Neural cell (in vitro differentiated cells): ENCODE measurements around the gene CCDC39. TPM values are rescaled to one million over a fixed set of nuclear protein-coding genes. Genes with fewer than 3 reads are reported as not detected.

ENCODE experiments used
- H2AFZ ChIP-seq: fragments of 200-600, 300-800 bp; sonication (generic), shearing (Covaris generic); 2 replicates; pipeline ENCODE4 v1.6.0; 2014; ENCODE audit warnings: low read depth, mild to moderate bottlenecking, antibody characterized with exemption, low read length, moderate library complexity
- H3F3A ChIP-seq: fragments of 200-600 bp; shearing (Covaris generic); 2 replicates; pipeline ENCODE4 v1.6.1; 2016; ENCODE audit warnings: mild to moderate bottlenecking, moderate library complexity, mixed read lengths, antibody characterized with exemption, low read length; ENCODE audit not compliant: insufficient read depth, poor library complexity, severe bottlenecking
- H3K27ac ChIP-seq: fragments of 200-600, 300-800 bp; sonication (generic), shearing (Covaris generic); 2 replicates; pipeline ENCODE4 v1.5.1; 2014; ENCODE audit warnings: mild to moderate bottlenecking, low read length, moderate library complexity
- H3K27me3 ChIP-seq: fragments of 300-800, 200-600 bp; sonication (generic), shearing (Covaris generic); 2 replicates; pipeline ENCODE4 v1.6.0; 2014; ENCODE audit warnings: mild to moderate bottlenecking, low read depth, low read length, moderate library complexity; ENCODE audit not compliant: insufficient read depth
- H3K36me3 ChIP-seq: fragments of 300-800, 200-600 bp; sonication (generic), shearing (Covaris generic); 2 replicates; pipeline ENCODE4 v1.5.1; 2014; ENCODE audit warnings: mild to moderate bottlenecking, antibody characterized with exemption, low read length, moderate library complexity; ENCODE audit not compliant: insufficient read depth
- H3K4me2 ChIP-seq: fragments of 300-800, 200-600 bp; sonication (generic), shearing (Covaris generic); 2 replicates; pipeline ENCODE4 v1.6.0; 2014; ENCODE audit warnings: mild to moderate bottlenecking, low read length
- H3K4me3 ChIP-seq: fragments of 300-800, 200-600 bp; sonication (generic), shearing (Covaris generic); 2 replicates; pipeline ENCODE4 v1.5.1; 2014; ENCODE audit warnings: mild to moderate bottlenecking, low read length, moderate library complexity
- H3K79me2 ChIP-seq: fragments of 200-600 bp; shearing (Covaris generic); replicated peaks from 2 replicates; pipeline ENCODE4 v1.6.0; 2014; ENCODE audit warnings: mild to moderate bottlenecking, low read length, moderate library complexity; ENCODE audit not compliant: insufficient read depth
- H3K9ac ChIP-seq: fragments of 300-800, 200-600 bp; sonication (generic), shearing (Covaris generic); 2 replicates; pipeline ENCODE4 v1.6.1; 2016; ENCODE audit warnings: mild to moderate bottlenecking, low read length, mixed read lengths
- H3K9me2 ChIP-seq: fragments of 200-600 bp; shearing (Covaris generic); 2 replicates; pipeline ENCODE4 v1.6.1; 2016; ENCODE audit warnings: mild to moderate bottlenecking, low read length, mixed read lengths; ENCODE audit not compliant: insufficient read depth
- H3K9me3 ChIP-seq: fragments of 200-600, 300-800 bp; sonication (generic), shearing (Covaris generic); 2 replicates; pipeline ENCODE4 v1.6.1; 2016; ENCODE audit warnings: mild to moderate bottlenecking, mixed run types, low read length, moderate library complexity, mixed read lengths
- H4K20me1 ChIP-seq: fragments of 200-600 bp; shearing (Covaris generic); 2 replicates; pipeline ENCODE4 v1.6.1; 2016; ENCODE audit warnings: mild to moderate bottlenecking, mixed run types; ENCODE audit not compliant: insufficient read depth
- EP300 ChIP-seq: fragments of 450-650 bp; conservative IDR thresholded peaks from 2 replicates; pipeline ENCODE4 v1.6.1; 2014; ENCODE audit warnings: antibody characterized with exemption, mild to moderate bottlenecking, moderate library complexity; ENCODE audit not compliant: poor library complexity, severe bottlenecking
- EZH2 ChIP-seq: fragments of 200-600, 300-800 bp; shearing (Covaris generic), sonication (generic); IDR thresholded peaks from 2 replicates; pipeline ENCODE4 v1.6.1; 2014; ENCODE audit warnings: antibody characterized with exemption, low read length, borderline replicate concordance, mild to moderate bottlenecking; ENCODE audit not compliant: insufficient read depth, poor library complexity, severe bottlenecking
- MXI1 ChIP-seq: fragments of 450-650 bp; conservative IDR thresholded peaks from 2 replicates; pipeline ENCODE4 v1.6.1; 2014; ENCODE audit warnings: antibody characterized with exemption, mild to moderate bottlenecking; ENCODE audit not compliant: poor library complexity, severe bottlenecking
- POLR2AphosphoS5 ChIP-seq: IDR thresholded peaks from 2 replicates; pipeline ENCODE4 v1.6.1; 2012
- RAD21 ChIP-seq: fragments of 450-650 bp; conservative IDR thresholded peaks from 2 replicates; pipeline ENCODE4 v1.6.1; 2014; ENCODE audit warnings: antibody characterized with exemption, mild to moderate bottlenecking, moderate library complexity
- SMC3 ChIP-seq: fragments of 450-650 bp; conservative IDR thresholded peaks from 2 replicates; pipeline ENCODE4 v1.6.1; 2014; ENCODE audit warnings: antibody characterized with exemption, mild to moderate bottlenecking, moderate library complexity; ENCODE audit not compliant: poor library complexity
- TAF1 ChIP-seq: IDR thresholded peaks from 2 replicates; pipeline ENCODE4 v1.6.1; 2012; ENCODE audit warnings: low read depth
- polyA plus RNA-seq: library from polyadenylated mRNA; depleted of rRNA; stranded (reverse); fragments of >200 nt; gene quantifications from 2 replicates; pipeline ENCODE4 v1.2.3, GENCODE V29; 2014
- TF ChIP-seq, protein P1 (sequence below): fragments of 450-650 bp; IDR thresholded peaks from 2 replicates; pipeline ENCODE4 v1.5.1; 2014; ENCODE audit warnings: antibody characterized with exemption, mild to moderate bottlenecking, moderate library complexity; ENCODE audit not compliant: poor library complexity, severe bottlenecking
- TF ChIP-seq, protein P2 (sequence below): IDR thresholded peaks from 2 replicates; pipeline ENCODE4 v1.6.1; 2012; ENCODE audit warnings: borderline replicate concordance

Gene CCDC39
- polyA plus RNA-seq, 1 donor from 2014 or later = 0.36 TPM

DNA sequence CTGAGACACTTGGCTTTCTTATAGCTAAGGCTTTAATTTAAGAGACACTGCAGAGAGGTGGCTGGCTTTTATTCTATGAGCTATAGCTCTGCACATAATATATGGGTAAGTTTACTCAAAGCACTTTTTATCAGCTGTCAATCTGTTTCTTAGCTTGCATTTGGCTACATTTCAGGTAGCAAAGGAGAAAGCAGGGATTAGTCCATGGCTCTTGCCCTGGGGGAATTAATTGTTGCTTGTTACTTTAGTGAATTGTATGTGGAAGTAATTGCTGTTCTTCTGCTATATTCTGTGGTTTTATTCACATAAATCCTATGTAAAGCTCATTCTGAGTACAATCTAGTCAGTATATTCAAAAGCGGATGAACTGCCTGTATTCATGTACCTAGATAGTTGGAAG, 14.4 kb upstream of the CCDC39 start:
- Histone ChIP-seq H3F3A (peaks cover 3% of the 10 kb centered on the region), H3K9ac (no peak overlapping the region), H4K20me1 (no peaks in the 10 kb centered on the region), H3K36me3 (no peaks in the 10 kb centered on the region), H3K9me3 (no peaks in the 10 kb centered on the region), H3K79me2 (no peaks in the 10 kb centered on the region), H3K27me3 (no peaks in the 10 kb centered on the region), H2AFZ (no peak overlapping the region), H3K27ac (no peak overlapping the region), H3K9me2 (no peaks in the 10 kb centered on the region), H3K4me2 (no peak overlapping the region), H3K4me3 (peak overlapping the region; percentile 5)
- TF ChIP-seq, protein P1, sequence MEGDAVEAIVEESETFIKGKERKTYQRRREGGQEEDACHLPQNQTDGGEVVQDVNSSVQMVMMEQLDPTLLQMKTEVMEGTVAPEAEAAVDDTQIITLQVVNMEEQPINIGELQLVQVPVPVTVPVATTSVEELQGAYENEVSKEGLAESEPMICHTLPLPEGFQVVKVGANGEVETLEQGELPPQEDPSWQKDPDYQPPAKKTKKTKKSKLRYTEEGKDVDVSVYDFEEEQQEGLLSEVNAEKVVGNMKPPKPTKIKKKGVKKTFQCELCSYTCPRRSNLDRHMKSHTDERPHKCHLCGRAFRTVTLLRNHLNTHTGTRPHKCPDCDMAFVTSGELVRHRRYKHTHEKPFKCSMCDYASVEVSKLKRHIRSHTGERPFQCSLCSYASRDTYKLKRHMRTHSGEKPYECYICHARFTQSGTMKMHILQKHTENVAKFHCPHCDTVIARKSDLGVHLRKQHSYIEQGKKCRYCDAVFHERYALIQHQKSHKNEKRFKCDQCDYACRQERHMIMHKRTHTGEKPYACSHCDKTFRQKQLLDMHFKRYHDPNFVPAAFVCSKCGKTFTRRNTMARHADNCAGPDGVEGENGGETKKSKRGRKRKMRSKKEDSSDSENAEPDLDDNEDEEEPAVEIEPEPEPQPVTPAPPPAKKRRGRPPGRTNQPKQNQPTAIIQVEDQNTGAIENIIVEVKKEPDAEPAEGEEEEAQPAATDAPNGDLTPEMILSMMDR = no peak
- no peak for TF ChIP-seq RAD21
- TF ChIP-seq EZH2 = no peak
- TF ChIP-seq EP300 = no peak
- TF ChIP-seq POLR2AphosphoS5 = no peak
- no peak for TF ChIP-seq TAF1
- TF ChIP-seq SMC3 = no peak
- TF ChIP-seq, protein P2, sequence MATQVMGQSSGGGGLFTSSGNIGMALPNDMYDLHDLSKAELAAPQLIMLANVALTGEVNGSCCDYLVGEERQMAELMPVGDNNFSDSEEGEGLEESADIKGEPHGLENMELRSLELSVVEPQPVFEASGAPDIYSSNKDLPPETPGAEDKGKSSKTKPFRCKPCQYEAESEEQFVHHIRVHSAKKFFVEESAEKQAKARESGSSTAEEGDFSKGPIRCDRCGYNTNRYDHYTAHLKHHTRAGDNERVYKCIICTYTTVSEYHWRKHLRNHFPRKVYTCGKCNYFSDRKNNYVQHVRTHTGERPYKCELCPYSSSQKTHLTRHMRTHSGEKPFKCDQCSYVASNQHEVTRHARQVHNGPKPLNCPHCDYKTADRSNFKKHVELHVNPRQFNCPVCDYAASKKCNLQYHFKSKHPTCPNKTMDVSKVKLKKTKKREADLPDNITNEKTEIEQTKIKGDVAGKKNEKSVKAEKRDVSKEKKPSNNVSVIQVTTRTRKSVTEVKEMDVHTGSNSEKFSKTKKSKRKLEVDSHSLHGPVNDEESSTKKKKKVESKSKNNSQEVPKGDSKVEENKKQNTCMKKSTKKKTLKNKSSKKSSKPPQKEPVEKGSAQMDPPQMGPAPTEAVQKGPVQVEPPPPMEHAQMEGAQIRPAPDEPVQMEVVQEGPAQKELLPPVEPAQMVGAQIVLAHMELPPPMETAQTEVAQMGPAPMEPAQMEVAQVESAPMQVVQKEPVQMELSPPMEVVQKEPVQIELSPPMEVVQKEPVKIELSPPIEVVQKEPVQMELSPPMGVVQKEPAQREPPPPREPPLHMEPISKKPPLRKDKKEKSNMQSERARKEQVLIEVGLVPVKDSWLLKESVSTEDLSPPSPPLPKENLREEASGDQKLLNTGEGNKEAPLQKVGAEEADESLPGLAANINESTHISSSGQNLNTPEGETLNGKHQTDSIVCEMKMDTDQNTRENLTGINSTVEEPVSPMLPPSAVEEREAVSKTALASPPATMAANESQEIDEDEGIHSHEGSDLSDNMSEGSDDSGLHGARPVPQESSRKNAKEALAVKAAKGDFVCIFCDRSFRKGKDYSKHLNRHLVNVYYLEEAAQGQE = no peak
- TF ChIP-seq MXI1 = no peak

DNA sequence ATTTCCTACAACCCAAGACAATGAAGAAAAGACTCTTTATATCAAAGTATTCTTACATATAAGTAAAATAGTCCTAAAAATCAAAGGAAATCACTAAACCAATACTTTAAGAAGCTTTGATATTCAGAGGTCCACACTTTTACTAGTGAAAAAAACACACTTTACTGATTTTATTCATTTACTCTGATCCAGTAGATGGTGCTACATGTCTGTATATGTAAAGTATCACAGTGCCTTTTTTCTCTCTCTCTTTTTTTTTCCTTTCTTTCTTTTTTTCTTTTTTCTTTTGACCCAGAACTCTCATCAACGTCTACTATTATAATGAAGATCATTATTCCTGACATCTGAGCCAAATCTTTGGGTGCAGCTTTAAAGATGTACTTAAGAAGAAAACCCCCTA, 10.8 kb upstream of the CCDC39 start:
- Histone ChIP-seq H3K4me3 (no peak overlapping the region), H3K27me3 (no peaks in the 10 kb centered on the region), H4K20me1 (no peaks in the 10 kb centered on the region), H3K36me3 (no peaks in the 10 kb centered on the region), H3F3A (peaks cover 3% of the 10 kb centered on the region), H3K9me3 (no peaks in the 10 kb centered on the region), H3K9ac (no peak overlapping the region), H2AFZ (no peak overlapping the region), H3K27ac (no peak overlapping the region), H3K9me2 (no peaks in the 10 kb centered on the region), H3K4me2 (no peak overlapping the region), H3K79me2 (no peaks in the 10 kb centered on the region)
- TF ChIP-seq MXI1 (no peak), EZH2 (no peak), RAD21 (peak; percentile 75), SMC3 (peak; percentile 66), EP300 (no peak)
- TF ChIP-seq, protein P1 = peak; percentile 68
